ENCODE measurements around the gene SLC6A2.

DNA sequence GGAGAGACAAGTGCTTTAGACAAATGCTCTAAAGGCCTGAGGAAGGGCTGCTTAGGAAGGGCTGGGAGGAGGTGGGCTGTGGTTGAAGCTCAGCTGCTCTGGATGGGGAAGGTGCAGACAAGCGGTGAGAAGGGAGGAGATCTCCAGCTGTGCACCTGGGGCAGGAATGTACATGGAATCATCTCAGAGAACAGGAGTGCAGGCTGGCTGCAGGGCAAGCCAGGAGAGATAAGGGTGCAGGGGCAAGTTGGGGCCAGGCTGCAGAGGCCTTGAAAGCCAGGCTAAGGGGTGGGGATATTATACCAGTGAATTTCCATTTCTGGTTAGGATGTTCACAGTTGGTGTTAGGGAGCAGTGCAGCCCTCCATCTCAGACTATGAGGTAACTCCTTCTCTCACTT lies 4.2 kb downstream of the SLC6A2 start:
- TF ChIP-seq, protein P1, sequence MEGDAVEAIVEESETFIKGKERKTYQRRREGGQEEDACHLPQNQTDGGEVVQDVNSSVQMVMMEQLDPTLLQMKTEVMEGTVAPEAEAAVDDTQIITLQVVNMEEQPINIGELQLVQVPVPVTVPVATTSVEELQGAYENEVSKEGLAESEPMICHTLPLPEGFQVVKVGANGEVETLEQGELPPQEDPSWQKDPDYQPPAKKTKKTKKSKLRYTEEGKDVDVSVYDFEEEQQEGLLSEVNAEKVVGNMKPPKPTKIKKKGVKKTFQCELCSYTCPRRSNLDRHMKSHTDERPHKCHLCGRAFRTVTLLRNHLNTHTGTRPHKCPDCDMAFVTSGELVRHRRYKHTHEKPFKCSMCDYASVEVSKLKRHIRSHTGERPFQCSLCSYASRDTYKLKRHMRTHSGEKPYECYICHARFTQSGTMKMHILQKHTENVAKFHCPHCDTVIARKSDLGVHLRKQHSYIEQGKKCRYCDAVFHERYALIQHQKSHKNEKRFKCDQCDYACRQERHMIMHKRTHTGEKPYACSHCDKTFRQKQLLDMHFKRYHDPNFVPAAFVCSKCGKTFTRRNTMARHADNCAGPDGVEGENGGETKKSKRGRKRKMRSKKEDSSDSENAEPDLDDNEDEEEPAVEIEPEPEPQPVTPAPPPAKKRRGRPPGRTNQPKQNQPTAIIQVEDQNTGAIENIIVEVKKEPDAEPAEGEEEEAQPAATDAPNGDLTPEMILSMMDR (IDR thresholded peaks at IDR 0.05): no peak
- no peak for TF ChIP-seq EP300 (IDR thresholded peaks at IDR 0.05)

Data from upper lobe of left lung (tissue), 4 donors.